ENCODE results near the gene TOB2. TPM values are rescaled to one million over a fixed set of nuclear protein-coding genes. Genes with fewer than 3 reads are reported as not detected.

TOB2 gene
- total and polyA plus RNA-seq, 11 donors: 29.0 to 74.5 (median 44.9) TPM

GRCh38 chr22:41488076-41488475, 41.5 kb upstream of the TOB2 start:
- H3K9me3 ChIP-seq: no peaks in the 10 kb centered on the region
- H3K4me1 ChIP-seq: peaks cover 3 to 99% (median 74%) of the 10 kb centered on the region in 12 donors
- DNase-seq: no peak
- H3K27ac ChIP-seq: peak overlapping the region in 11 of 12 donors; percentile 2 to 83 (median 43)
- 47 to 67% (median 52%) methylated on average over 4 of the region's 4 CpGs for WGBS, 4 donors
- peaks cover 0 to 5% (median 0%) of the 10 kb centered on the region in 9 donors for H3K36me3 ChIP-seq
- intact Hi-C loops (cut with DNase I): no loop called here
- H3K27me3 ChIP-seq: no peaks in the 10 kb centered on the region
- H3K4me3 ChIP-seq: no peak overlapping the region
- no peak for TF ChIP-seq CTCF (IDR thresholded peaks at IDR 0.05)
- no peak for TF ChIP-seq POLR2A (IDR thresholded peaks at IDR 0.05)
- ATAC-seq: no peak

DNA sequence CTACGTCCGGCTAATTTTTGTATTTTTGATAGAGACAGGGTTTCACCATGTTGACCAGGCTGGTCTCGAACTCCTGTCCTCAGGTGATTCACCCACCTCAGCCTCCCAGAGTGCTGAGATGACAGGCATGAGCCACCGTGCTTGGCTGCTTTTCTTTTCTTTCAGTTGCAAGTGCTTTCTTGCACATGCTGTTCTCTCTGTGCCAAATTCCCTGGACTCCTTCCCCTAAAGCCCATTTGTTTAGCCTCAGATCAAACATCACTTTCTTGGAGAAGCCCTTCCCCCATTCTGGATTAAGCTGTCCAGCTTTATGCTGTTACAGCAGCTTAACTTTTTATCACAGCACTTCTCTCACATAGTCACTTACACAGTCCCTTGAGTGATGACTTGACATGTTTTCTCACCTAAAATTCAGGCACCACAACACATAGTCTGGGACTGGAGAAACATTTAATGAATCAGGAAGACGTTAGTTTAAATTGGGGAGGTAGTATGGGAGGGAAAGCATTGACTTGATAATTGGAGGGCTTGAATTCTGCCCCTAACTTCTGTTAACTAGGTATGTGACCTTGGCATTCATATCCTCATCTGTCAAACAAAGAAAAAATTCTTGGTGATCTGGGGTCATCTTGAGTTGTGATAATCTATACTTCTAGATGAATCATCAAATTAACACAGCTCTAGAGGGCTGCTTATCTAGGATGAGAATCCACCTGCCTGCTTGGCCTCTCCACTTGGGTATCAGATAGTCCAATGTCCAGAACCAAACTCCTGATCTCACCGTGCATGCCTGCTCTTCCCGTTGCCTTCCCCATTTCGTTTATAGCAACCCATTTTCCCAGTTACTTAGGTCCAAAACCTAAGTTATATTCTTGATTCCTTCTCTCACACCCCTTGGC, 40.7 kb upstream of the TOB2 start:
- H3K36me3 ChIP-seq: peaks cover 0 to 5% (median 0%) of the 10 kb centered on the region in 9 donors
- intact Hi-C loops (cut with DNase I): no loop called here
- peak overlapping the region in 9 of 12 donors; percentile 11 to 83 (median 36) for H3K27ac ChIP-seq
- DNase-seq: no peak
- WGBS, 4 donors: 55 to 58% (median 57%) methylated on average over 8 of the region's 8 CpGs
- H3K9me3 ChIP-seq: no peaks in the 10 kb centered on the region
- no peak for TF ChIP-seq CTCF (IDR thresholded peaks at IDR 0.05)
- TF ChIP-seq POLR2A (IDR thresholded peaks at IDR 0.05): no peak
- H3K4me1 ChIP-seq: peaks cover 3 to 99% (median 77%) of the 10 kb centered on the region in 12 donors
- ATAC-seq: no peak
- H3K4me3 ChIP-seq: no peak overlapping the region
- H3K27me3 ChIP-seq: no peaks in the 10 kb centered on the region

GRCh38 chr22:41485033-41485432, 38.4 kb upstream of the TOB2 start:
- no peak for DNase-seq
- intact Hi-C loops (cut with DNase I): no loop called here
- 37 to 59% (median 57%) methylated on average over 7 of the region's 7 CpGs for WGBS, 4 donors
- H3K27me3 ChIP-seq: no peaks in the 10 kb centered on the region
- H3K27ac ChIP-seq: peak overlapping the region in 4 of 12 donors; percentile 14 to 83 (median 54)
- H3K36me3 ChIP-seq: peaks cover 0 to 5% (median 0%) of the 10 kb centered on the region in 9 donors
- TF ChIP-seq CTCF (IDR thresholded peaks at IDR 0.05) (no peak), POLR2A (IDR thresholded peaks at IDR 0.05) (no peak)
- ATAC-seq: no peak
- H3K4me1 ChIP-seq: peaks cover 3 to 99% (median 78%) of the 10 kb centered on the region in 12 donors
- H3K9me3 ChIP-seq: no peaks in the 10 kb centered on the region
- H3K4me3 ChIP-seq: no peak overlapping the region

GRCh38 chr22:41482319-41482935, 35.8 kb upstream of the TOB2 start:
- 20 to 33% (median 24%) methylated on average over 2 of the region's 2 CpGs for WGBS, 4 donors

More at GRCh38 chr22:41482319-41482935, 35.8 kb upstream of the TOB2 start:
- peaks cover 0 to 20% (median 7%) of the 10 kb centered on the region in 9 donors for H3K36me3 ChIP-seq
- H3K27ac ChIP-seq: peak overlapping the region; percentile 15 to 83 (median 73)
- intact Hi-C loops (cut with DNase I): loop anchor here in 1 of 10 donors (5.0 kb wide), 1 partner anchor 40 kb away; no protein-coding TSS in a partner anchor
- H3K4me3 ChIP-seq: no peak overlapping the region
- H3K9me3 ChIP-seq: no peaks in the 10 kb centered on the region
- peaks cover 5 to 99% (median 78%) of the 10 kb centered on the region in 12 donors for H3K4me1 ChIP-seq
- DNase-seq (no peak), ATAC-seq (no peak)
- TF ChIP-seq CTCF (IDR thresholded peaks at IDR 0.05): no peak
- TF ChIP-seq POLR2A (IDR thresholded peaks at IDR 0.05): no peak
- H3K27me3 ChIP-seq: no peaks in the 10 kb centered on the region
